ENCODE measurements around the gene PTMA.
A peak's percentile ranks its signal among the peaks of the same experiment; 100 is the strongest.

The PTMA gene

GRCh38 chr2:231683292-231684235 is 24.8 kb upstream of the PTMA start:
- Mint-ChIP-seq H3K9me3 (no peaks in the 10 kb centered on the region), H3K27ac (no peak overlapping the region), H3K27me3 (peaks cover 21% of the 10 kb centered on the region), H3K4me1 (ENCODE audit: low read depth) (peaks cover 41% of the 10 kb centered on the region), H3K36me3 (ENCODE audit: low read depth) (no peaks in the 10 kb centered on the region), H3K4me3 (no peak overlapping the region)
- intact Hi-C loops (cut with micrococcal nuclease), result no loop called here

GRCh38 chr2:231684314-231685223 is 23.8 kb upstream of the PTMA start:
- Mint-ChIP-seq H3K27me3 (peaks cover 21% of the 10 kb centered on the region), H3K4me3 (no peak overlapping the region), H3K36me3 (ENCODE audit: low read depth) (no peaks in the 10 kb centered on the region), H3K9me3 (no peaks in the 10 kb centered on the region), H3K4me1 (ENCODE audit: low read depth) (peaks cover 41% of the 10 kb centered on the region), H3K27ac (no peak overlapping the region)
- intact Hi-C loops (cut with micrococcal nuclease), result no loop called here

DNA sequence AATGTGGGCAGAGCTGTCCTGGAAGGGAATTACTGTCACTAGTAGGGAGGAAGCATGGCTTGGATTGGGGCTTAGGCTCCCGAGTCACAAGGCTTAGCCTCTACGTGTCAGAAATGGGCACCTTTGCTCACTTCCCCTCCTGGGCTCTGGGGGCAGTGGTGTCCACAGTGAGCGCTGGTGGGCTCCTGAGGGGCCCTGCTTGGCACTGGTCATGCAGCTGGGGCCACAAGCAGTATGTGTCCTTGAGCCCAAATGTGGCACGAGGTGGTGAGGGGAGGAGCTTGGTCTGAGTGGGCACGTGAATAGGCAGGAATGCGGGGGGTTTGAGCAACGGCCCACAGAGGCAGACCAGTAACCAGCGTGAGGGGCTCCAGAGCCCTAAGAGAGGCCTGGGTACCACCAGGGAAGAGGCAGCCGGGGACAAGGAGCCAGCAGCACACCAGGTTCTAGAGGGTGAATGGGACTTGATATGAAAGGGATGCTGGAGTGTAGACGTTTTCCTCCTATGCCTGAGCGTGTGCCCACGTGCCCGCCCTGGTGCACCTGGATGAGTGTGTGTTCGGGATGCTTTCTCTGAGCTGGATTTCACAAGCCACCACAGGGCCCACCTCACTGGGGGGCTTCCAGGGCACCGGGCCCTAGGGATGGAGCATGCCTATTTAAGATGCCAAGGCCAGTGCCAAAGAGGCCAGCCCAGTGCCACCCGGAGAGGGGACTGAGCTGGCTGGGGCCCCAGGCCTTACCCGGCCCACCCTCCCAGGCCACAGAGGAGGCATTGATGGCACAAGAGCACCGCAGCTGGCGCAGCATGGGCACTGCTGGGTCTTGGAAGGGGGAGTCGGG is 22.8 kb upstream of the PTMA start:
- H3K27ac Mint-ChIP-seq, result no peak overlapping the region
- intact Hi-C loops (cut with micrococcal nuclease), result no loop called here
- peaks cover 19% of the 10 kb centered on the region for H3K27me3 Mint-ChIP-seq
- no peaks in the 10 kb centered on the region for H3K9me3 Mint-ChIP-seq
- H3K4me3 Mint-ChIP-seq, result no peak overlapping the region
- peaks cover 35% of the 10 kb centered on the region for H3K4me1 Mint-ChIP-seq (ENCODE audit: low read depth)
- H3K36me3 Mint-ChIP-seq (ENCODE audit: low read depth), result no peaks in the 10 kb centered on the region

- Mint-ChIP-seq H3K27me3 (peaks cover 23% of the 10 kb centered on the region), H3K27ac (no peak overlapping the region), H3K36me3 (ENCODE audit: low read depth) (no peaks in the 10 kb centered on the region), H3K4me1 (ENCODE audit: low read depth) (peaks cover 33% of the 10 kb centered on the region), H3K9me3 (no peaks in the 10 kb centered on the region), H3K4me3 (no peak overlapping the region)
- intact Hi-C loops (cut with micrococcal nuclease), result no loop called here
These were observed 21.9 kb upstream of the PTMA start for GRCh38 chr2:231686192-231687100.

DNA sequence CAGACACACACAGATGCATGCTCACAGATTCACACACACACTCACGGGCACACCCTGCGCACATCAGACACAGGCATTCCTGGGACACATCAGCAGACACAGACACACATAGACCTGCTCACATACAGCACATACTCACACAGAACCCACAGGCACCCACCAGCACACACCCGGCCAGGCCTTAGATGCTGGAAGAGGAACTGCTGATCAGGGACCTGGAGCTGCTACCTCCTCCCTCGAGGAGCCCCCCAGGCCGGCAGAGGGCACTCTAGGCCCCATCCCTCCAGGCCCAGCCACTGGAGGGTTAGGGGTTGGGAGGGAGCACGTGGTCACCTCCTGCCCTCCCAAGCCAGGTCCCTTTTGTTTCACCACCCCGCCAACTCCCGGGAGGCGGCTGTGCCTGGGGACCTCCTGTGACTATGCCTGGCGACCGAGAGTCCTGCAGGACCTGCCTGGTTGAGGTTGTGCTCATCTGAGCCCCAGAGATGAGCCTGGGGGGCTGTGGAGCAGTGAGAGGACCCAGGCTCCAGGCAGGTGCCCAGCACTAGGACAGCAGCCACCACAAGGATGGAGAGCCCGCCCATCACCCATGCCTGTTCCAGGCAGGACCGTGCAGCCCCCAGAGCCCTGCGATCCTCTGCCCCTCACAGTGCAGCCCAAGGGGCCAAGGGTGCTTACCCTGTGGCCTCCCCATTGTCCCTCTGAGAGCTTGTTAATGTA is 21.0 kb upstream of the PTMA start:
- H3K36me3 Mint-ChIP-seq (ENCODE audit: low read depth), result no peaks in the 10 kb centered on the region
- peaks cover 25% of the 10 kb centered on the region for H3K4me1 Mint-ChIP-seq (ENCODE audit: low read depth)
- no peak overlapping the region for H3K27ac Mint-ChIP-seq
- intact Hi-C loops (cut with micrococcal nuclease), result no loop called here
- H3K4me3 Mint-ChIP-seq, result no peak overlapping the region
- H3K27me3 Mint-ChIP-seq, result peaks cover 22% of the 10 kb centered on the region
- H3K9me3 Mint-ChIP-seq, result no peaks in the 10 kb centered on the region

DNA sequence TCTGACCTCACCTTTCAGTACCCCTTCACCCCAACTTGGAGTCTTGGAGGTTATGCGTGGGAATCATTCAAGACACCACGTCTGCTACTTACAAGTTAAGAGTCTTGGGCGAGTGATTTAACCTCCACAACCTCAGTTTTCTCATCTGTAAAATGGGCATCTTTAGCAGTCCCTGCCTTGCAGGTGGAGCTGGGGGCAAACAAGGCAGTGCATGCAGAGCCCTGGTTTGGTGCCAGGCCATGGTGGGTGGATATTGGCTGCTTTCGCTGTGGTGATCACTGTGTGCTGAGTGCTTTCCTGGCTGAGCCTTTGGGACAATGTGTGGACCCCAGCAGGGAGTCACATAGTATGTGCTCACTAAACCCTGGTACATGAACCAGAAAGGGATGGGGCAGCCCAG is 20.4 kb upstream of the PTMA start:
- intact Hi-C loops (cut with micrococcal nuclease), result no loop called here
- Mint-ChIP-seq H3K27me3 (peaks cover 19% of the 10 kb centered on the region), H3K9me3 (no peaks in the 10 kb centered on the region), H3K36me3 (ENCODE audit: low read depth) (no peaks in the 10 kb centered on the region), H3K4me1 (ENCODE audit: low read depth) (peaks cover 23% of the 10 kb centered on the region), H3K27ac (no peak overlapping the region), H3K4me3 (no peak overlapping the region)

GRCh38 chr2:231688719-231689118 is 19.6 kb upstream of the PTMA start:
- no peaks in the 10 kb centered on the region for H3K9me3 Mint-ChIP-seq
- H3K36me3 Mint-ChIP-seq (ENCODE audit: low read depth), result no peaks in the 10 kb centered on the region
- intact Hi-C loops (cut with micrococcal nuclease), result no loop called here
- no peak overlapping the region for H3K4me3 Mint-ChIP-seq
- peaks cover 18% of the 10 kb centered on the region for H3K27me3 Mint-ChIP-seq
- H3K27ac Mint-ChIP-seq, result no peak overlapping the region
- H3K4me1 Mint-ChIP-seq (ENCODE audit: low read depth), result peaks cover 31% of the 10 kb centered on the region

DNA sequence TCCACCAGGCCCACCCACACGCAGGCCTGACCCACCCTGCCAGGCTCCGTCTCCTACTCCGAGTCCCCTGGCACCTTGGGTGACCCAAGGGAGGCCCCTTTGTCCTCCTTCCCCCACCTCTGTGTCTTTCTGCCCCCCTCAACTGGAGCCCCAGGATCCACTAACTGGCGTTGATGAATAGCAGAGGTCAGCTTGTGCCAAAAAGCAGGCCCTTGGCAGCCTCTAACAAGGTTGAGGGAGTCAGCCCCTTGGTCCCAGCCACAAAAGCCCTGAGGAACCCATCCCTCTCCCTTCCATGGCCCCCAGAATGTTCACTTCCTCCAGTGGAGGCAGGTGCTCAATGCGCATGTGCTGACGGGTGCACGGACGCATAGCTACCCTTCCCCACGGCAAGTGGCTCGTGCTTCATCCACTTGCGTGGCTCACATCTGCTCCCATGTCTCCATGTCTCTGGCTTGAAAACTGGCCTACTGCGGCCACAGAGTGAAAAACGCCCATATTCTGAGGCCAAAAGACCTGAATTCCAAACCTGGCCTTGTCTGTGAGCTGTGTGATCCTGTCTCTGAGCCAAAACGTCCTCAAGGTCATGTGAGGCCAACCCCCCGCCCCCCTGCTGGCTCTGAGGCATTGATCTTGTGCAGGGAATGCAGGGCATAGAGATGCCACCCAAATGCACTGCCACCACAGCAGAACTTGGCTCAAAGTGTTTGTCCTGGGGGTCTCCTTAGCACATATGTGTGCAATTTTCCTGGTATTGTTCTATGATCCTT is 19.0 kb upstream of the PTMA start:
- Mint-ChIP-seq H3K9me3 (no peaks in the 10 kb centered on the region), H3K27me3 (peaks cover 17% of the 10 kb centered on the region), H3K27ac (no peak overlapping the region), H3K4me3 (no peak overlapping the region), H3K36me3 (ENCODE audit: low read depth) (no peaks in the 10 kb centered on the region), H3K4me1 (ENCODE audit: low read depth) (peaks cover 33% of the 10 kb centered on the region)
- intact Hi-C loops (cut with micrococcal nuclease), result no loop called here

GRCh38 chr2:231691251-231691772 is 17.0 kb upstream of the PTMA start:
- Mint-ChIP-seq H3K4me1 (ENCODE audit: low read depth) (peaks cover 24% of the 10 kb centered on the region), H3K9me3 (no peaks in the 10 kb centered on the region), H3K27ac (peak overlapping the region; percentile 31), H3K27me3 (peaks cover 12% of the 10 kb centered on the region), H3K36me3 (ENCODE audit: low read depth) (no peaks in the 10 kb centered on the region), H3K4me3 (no peak overlapping the region)
- intact Hi-C loops (cut with micrococcal nuclease), result no loop called here

- no peaks in the 10 kb centered on the region for H3K36me3 Mint-ChIP-seq (ENCODE audit: low read depth)
- H3K27me3 Mint-ChIP-seq, result peaks cover 18% of the 10 kb centered on the region
- H3K9me3 Mint-ChIP-seq, result no peaks in the 10 kb centered on the region
- intact Hi-C loops (cut with micrococcal nuclease), result no loop called here
- H3K4me1 Mint-ChIP-seq (ENCODE audit: low read depth), result peaks cover 14% of the 10 kb centered on the region
- no peak overlapping the region for H3K27ac Mint-ChIP-seq
- H3K4me3 Mint-ChIP-seq, result no peak overlapping the region
These were observed 15.5 kb upstream of the PTMA start for GRCh38 chr2:231692847-231693246.

- H3K27ac Mint-ChIP-seq, result no peak overlapping the region
- no peaks in the 10 kb centered on the region for H3K9me3 Mint-ChIP-seq
- H3K36me3 Mint-ChIP-seq (ENCODE audit: low read depth), result no peaks in the 10 kb centered on the region
- H3K4me1 Mint-ChIP-seq (ENCODE audit: low read depth), result peaks cover 14% of the 10 kb centered on the region
- H3K27me3 Mint-ChIP-seq, result peaks cover 18% of the 10 kb centered on the region
- H3K4me3 Mint-ChIP-seq, result no peak overlapping the region
- intact Hi-C loops (cut with micrococcal nuclease), result no loop called here
These were observed 14.4 kb upstream of the PTMA start for GRCh38 chr2:231693956-231694355.

DNA sequence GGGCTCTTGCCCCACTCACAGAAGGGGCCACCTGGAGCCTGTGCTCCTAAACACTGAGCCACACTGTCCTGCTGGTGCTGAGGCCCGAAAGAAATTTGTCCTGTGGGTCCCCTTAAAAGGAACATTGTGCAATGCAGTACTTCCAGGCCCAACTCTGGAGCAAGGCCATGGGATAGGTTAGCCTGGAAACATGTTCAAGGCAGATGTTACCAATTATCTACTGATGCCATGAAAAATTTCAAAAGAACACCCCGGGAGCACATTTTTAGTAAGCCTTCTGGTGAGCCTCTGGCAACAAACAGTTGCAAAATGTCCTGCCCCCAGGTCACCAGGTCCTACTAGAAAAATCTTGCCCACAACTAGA is 12.3 kb upstream of the PTMA start:
- H3K27ac Mint-ChIP-seq, result no peak overlapping the region
- no peaks in the 10 kb centered on the region for H3K36me3 Mint-ChIP-seq (ENCODE audit: low read depth)
- H3K27me3 Mint-ChIP-seq, result peaks cover 15% of the 10 kb centered on the region
- intact Hi-C loops (cut with micrococcal nuclease), result no loop called here
- H3K4me1 Mint-ChIP-seq (ENCODE audit: low read depth), result peaks cover 14% of the 10 kb centered on the region
- H3K4me3 Mint-ChIP-seq, result no peak overlapping the region
- H3K9me3 Mint-ChIP-seq, result no peaks in the 10 kb centered on the region
